H1 (cell line): Measurements from ENCODE around the gene HS3ST3B1.

Experiments used
- CTCF ChIP-seq, 3 experiments: IDR thresholded peaks; 1 replicate in 2 of 3; 2 replicates in 1 of 3; pipeline versions ENCODE4 v1.5.1 to v1.6.1; 2011; ENCODE audit warnings: low read length in 3 of 3, mild to moderate bottlenecking in 3 of 3, inconsistent platforms in 2 of 3, low read depth in 1 of 3, moderate library complexity in 1 of 3; ENCODE audit not compliant: insufficient read depth in 1 of 3; ENCODE audit errors: control extremely low read depth in 1 of 3
- EGR1 ChIP-seq: IDR thresholded peaks from 2 replicates; pipeline ENCODE4 v1.6.1; 2011; ENCODE audit warnings: low read depth, low read length, borderline replicate concordance
- EP300 ChIP-seq, 2 experiments: IDR thresholded peaks; 1 replicate in 1 of 2; 2 replicates in 1 of 2; pipeline ENCODE4 v1.6.1; 2011 to 2012; ENCODE audit warnings: low read depth in 2 of 2, low read length in 2 of 2, mild to moderate bottlenecking in 2 of 2, borderline replicate concordance in 1 of 2, inconsistent platforms in 1 of 2, moderate library complexity in 1 of 2
- EZH2 ChIP-seq: fragments of 200-600 bp; sonication (generic); IDR thresholded peaks from 2 replicates; pipeline ENCODE4 v1.7.1; 2012; ENCODE audit warnings: low read depth, mild to moderate bottlenecking, moderate library complexity, low read length, inconsistent platforms; ENCODE audit not compliant: severe bottlenecking
- GABPA ChIP-seq: IDR thresholded peaks from 2 replicates; pipeline ENCODE4 v1.6.1; 2011; ENCODE audit warnings: mild to moderate bottlenecking, low read length, moderate library complexity, borderline replicate concordance; ENCODE audit not compliant: insufficient read depth
- POLR2A ChIP-seq, 2 experiments: IDR thresholded peaks; 1 replicate in 1 of 2; 2 replicates in 1 of 2; pipeline ENCODE4 v1.6.1; 2011; ENCODE audit warnings: low read depth in 2 of 2, low read length in 2 of 2, mild to moderate bottlenecking in 2 of 2; ENCODE audit errors: control extremely low read depth in 1 of 2
- POLR2AphosphoS5 ChIP-seq: IDR thresholded peaks from 2 replicates; pipeline ENCODE4 v1.6.1; 2011; ENCODE audit warnings: low read depth, low read length

GRCh38 chr17:14354807-14355206 lies 53.9 kb downstream of the HS3ST3B1 start:
- TF ChIP-seq EZH2 (no peak), POLR2AphosphoS5 (no peak), EP300 (IDR thresholded peaks at IDR 0.05; ENCODE audit: borderline replicate concordance in 1 of 2, low read depth in 2 of 2, low read length in 2 of 2) (no peak), GABPA (no peak), POLR2A (IDR thresholded peaks at IDR 0.05; ENCODE audit: control extremely low read depth in 1 of 2, low read depth in 2 of 2, low read length in 2 of 2) (no peak), CTCF (IDR thresholded peaks at IDR 0.05; ENCODE audit: control extremely low read depth in 1 of 3, insufficient read depth in 1 of 3, low read depth in 1 of 3, low read length in 3 of 3) (no peak), EGR1 (no peak)
